WTC11 (cell line): Measurements from ENCODE around the gene EHD4. TPM values are rescaled to one million over a fixed set of nuclear protein-coding genes. Genes with fewer than 3 reads are reported as not detected.

Experiments used
- ATAC-seq: fragments of 200-7000 bp; cut with Tn5 transposase; 2 replicates; pipeline ENCODE4 v1.10.0; 2021; ENCODE audit warnings: mild to moderate bottlenecking, moderate library complexity
- CTCF ChIA-PET: fragments of 300-600 bp; sonication (Branson Sonifier 250); formaldehyde crosslinking; loops from one replicate; lab custom pipeline; 2021; ENCODE audit warnings: antibody characterized with exemption; lab: Charles Lee
- POLR2A ChIA-PET: fragments of 350-600 bp; sonication (Branson Sonifier 250); formaldehyde crosslinking; loops from one replicate; lab custom pipeline; 2021; ENCODE audit warnings: antibody characterized with exemption; lab: Charles Lee
- DNase-seq: peaks from one replicate; pipeline ENCODE4 v3.0.0; 2021; ENCODE audit warnings: low spot score
- H3K27ac Mint-ChIP-seq: 2 replicates; pipeline ENCODE4 v1.8.0; 2021; ENCODE audit warnings: mixed read lengths
- H3K27me3 Mint-ChIP-seq: 2 replicates; pipeline ENCODE4 v1.8.0; 2021; ENCODE audit warnings: low read depth, mild to moderate bottlenecking, moderate library complexity, mixed read lengths
- H3K36me3 Mint-ChIP-seq: 2 replicates; pipeline ENCODE4 v1.8.0; 2021; ENCODE audit warnings: mixed read lengths
- H3K4me1 Mint-ChIP-seq: 2 replicates; pipeline ENCODE4 v1.8.0; 2022; ENCODE audit warnings: mixed read lengths
- H3K4me3 Mint-ChIP-seq: 2 replicates; pipeline ENCODE4 v1.8.0; 2021; ENCODE audit warnings: mild to moderate bottlenecking, moderate library complexity, mixed read lengths
- H3K9me3 Mint-ChIP-seq: 2 replicates; pipeline ENCODE4 v1.8.0; 2021; ENCODE audit warnings: mixed read lengths
- CDX4 ChIP-seq: fragments of 250-450 bp; sonication (Bioruptor Pico); IDR thresholded peaks from 2 replicates; pipeline ENCODE4 v1.9.0; 2021; ENCODE audit warnings: moderate library complexity, mild to moderate bottlenecking, inconsistent platforms, borderline replicate concordance
- JUN ChIP-seq: sonication (generic); formaldehyde crosslinking; IDR thresholded peaks from 2 replicates; pipeline ENCODE4 v1.8.0; 2023; ENCODE audit warnings: mild to moderate bottlenecking, missing genetic modification reagents
- MXD4 ChIP-seq: fragments of 250-450 bp; sonication (Bioruptor Pico); IDR thresholded peaks from 2 replicates; pipeline ENCODE4 v1.8.0; 2021; ENCODE audit warnings: mild to moderate bottlenecking, moderate library complexity, borderline replicate concordance
- SMAD3 ChIP-seq: sonication (generic); formaldehyde crosslinking; IDR thresholded peaks from 2 replicates; pipeline ENCODE4 v1.8.0; 2022; ENCODE audit warnings: missing genetic modification reagents, mild to moderate bottlenecking, borderline replicate concordance
- SP1 ChIP-seq: sonication (generic); formaldehyde crosslinking; conservative IDR thresholded peaks from 2 replicates; pipeline ENCODE4 v1.8.1; 2022; ENCODE audit warnings: missing genetic modification reagents
- TCF7 ChIP-seq: sonication (generic); formaldehyde crosslinking; IDR thresholded peaks from 2 replicates; pipeline ENCODE4 v1.8.0; 2022; ENCODE audit warnings: mild to moderate bottlenecking, low read depth, missing genetic modification reagents, moderate library complexity
- ZMAT4 ChIP-seq: fragments of 250-450 bp; sonication (Bioruptor Pico); IDR thresholded peaks from 2 replicates; pipeline ENCODE4 v1.9.0; 2021; ENCODE audit warnings: mild to moderate bottlenecking
- ZNF512 ChIP-seq: sonication (generic); formaldehyde crosslinking; IDR thresholded peaks from 2 replicates; pipeline ENCODE4 v1.8.1; 2022; ENCODE audit warnings: missing genetic modification reagents, borderline replicate concordance
- total RNA-seq: library from RNA; stranded (reverse); gene quantifications from 3 replicates; pipeline ENCODE4 v1.2.3, GENCODE V29; 2021
- TF ChIP-seq, protein P1 (sequence below): sonication (generic); formaldehyde crosslinking; IDR thresholded peaks from 2 replicates; pipeline ENCODE4 v1.8.1; 2023; ENCODE audit warnings: mild to moderate bottlenecking, missing genetic modification reagents
- TF ChIP-seq, protein P2 (sequence below): sonication (generic); formaldehyde crosslinking; IDR thresholded peaks from 2 replicates; pipeline ENCODE4 v1.8.0; 2022; ENCODE audit warnings: mild to moderate bottlenecking, missing genetic modification reagents
- TF ChIP-seq, protein P3 (sequence below): fragments of 250-450 bp; sonication (Bioruptor Pico); IDR thresholded peaks from 2 replicates; pipeline ENCODE4 v1.9.0; 2021; ENCODE audit warnings: mild to moderate bottlenecking, borderline replicate concordance
- TF ChIP-seq, protein P4 (sequence below): sonication (generic); formaldehyde crosslinking; IDR thresholded peaks from 2 replicates; pipeline ENCODE4 v1.8.0; 2023; ENCODE audit warnings: missing genetic modification reagents, mild to moderate bottlenecking, borderline replicate concordance
- TF ChIP-seq, protein P5 (sequence below): fragments of 250-450 bp; sonication (Bioruptor Pico); IDR thresholded peaks from 2 replicates; pipeline ENCODE4 v1.8.0; 2021; ENCODE audit warnings: mild to moderate bottlenecking
- TF ChIP-seq, protein P6 (sequence below): fragments of 250-450 bp; sonication (Bioruptor Pico); IDR thresholded peaks from 2 replicates; pipeline ENCODE4 v1.9.0; 2021; ENCODE audit warnings: mild to moderate bottlenecking

Gene EHD4
- total RNA-seq, 1 experiment from 2014 or later = 23.9 TPM

DNA sequence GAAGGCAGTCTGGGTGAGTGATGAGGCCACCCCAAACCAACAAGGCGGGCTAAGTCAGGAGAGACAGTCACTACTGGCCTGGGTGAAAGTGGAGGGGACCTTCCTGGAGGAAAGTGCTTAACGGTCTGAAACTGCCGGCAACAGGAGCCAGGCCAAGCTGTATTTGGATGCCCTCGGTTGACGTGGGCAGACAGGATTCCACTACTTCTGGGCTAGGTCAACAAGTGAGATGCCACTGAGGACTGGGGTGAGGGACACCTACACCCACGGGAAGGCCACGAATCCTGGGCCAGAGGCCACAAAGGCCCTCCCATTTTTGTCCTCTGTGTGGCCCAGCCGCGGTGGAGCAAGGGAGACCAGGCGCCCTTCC lies 90.8 kb downstream of the EHD4 start:
- Mint-ChIP-seq H3K4me3 (peak overlapping the region; percentile 51), H3K9me3 (no peaks in the 10 kb centered on the region)
- DNase-seq = no peak
- TF ChIP-seq, protein P1, sequence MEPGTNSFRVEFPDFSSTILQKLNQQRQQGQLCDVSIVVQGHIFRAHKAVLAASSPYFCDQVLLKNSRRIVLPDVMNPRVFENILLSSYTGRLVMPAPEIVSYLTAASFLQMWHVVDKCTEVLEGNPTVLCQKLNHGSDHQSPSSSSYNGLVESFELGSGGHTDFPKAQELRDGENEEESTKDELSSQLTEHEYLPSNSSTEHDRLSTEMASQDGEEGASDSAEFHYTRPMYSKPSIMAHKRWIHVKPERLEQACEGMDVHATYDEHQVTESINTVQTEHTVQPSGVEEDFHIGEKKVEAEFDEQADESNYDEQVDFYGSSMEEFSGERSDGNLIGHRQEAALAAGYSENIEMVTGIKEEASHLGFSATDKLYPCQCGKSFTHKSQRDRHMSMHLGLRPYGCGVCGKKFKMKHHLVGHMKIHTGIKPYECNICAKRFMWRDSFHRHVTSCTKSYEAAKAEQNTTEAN = no peak
- TF ChIP-seq ZMAT4 (CRISPR knock-in tag) = no peak
- TF ChIP-seq JUN (CRISPR knock-in tag) = no peak
- no peak for TF ChIP-seq CDX4
- TF ChIP-seq SP1 (CRISPR knock-in tag) = no peak
- TF ChIP-seq MXD4 (CRISPR knock-in tag) = no peak
- TF ChIP-seq, all 79 proteins: peak for 0
- Mint-ChIP-seq H3K36me3 (no peaks in the 10 kb centered on the region), H3K4me1 (peaks cover 8% of the 10 kb centered on the region), H3K27me3 (peaks cover 33% of the 10 kb centered on the region), H3K27ac (no peak overlapping the region)
- ChIA-PET POLR2A (no interaction called here), CTCF (interaction anchor here (1.0 to 2.1 kb wide), 6 partner anchors 11 to 107 kb away, joined by 3 to 9 read pairs (median 7); partner anchors contain the start of gene MAPKBP1)
- no peak; the same call in 1 of the 2 replicates for ATAC-seq

- Mint-ChIP-seq H3K27ac (no peak overlapping the region), H3K4me1 (peaks cover 8% of the 10 kb centered on the region), H3K9me3 (no peaks in the 10 kb centered on the region), H3K4me3 (peak overlapping the region; percentile 51), H3K36me3 (no peaks in the 10 kb centered on the region), H3K27me3 (peaks cover 33% of the 10 kb centered on the region)
- ChIA-PET CTCF (interaction anchor here (1.0 to 2.1 kb wide), 5 partner anchors 10 to 107 kb away, joined by 3 to 9 read pairs (median 8); partner anchors contain the start of gene MAPKBP1), POLR2A (interaction anchor here (0.6 to 1.1 kb wide), 2 partner anchors 28 to 48 kb away, joined by 3 read pairs; no protein-coding TSS in a partner anchor)
- ATAC-seq (no peak), DNase-seq (no peak)
- TF ChIP-seq, protein P2, sequence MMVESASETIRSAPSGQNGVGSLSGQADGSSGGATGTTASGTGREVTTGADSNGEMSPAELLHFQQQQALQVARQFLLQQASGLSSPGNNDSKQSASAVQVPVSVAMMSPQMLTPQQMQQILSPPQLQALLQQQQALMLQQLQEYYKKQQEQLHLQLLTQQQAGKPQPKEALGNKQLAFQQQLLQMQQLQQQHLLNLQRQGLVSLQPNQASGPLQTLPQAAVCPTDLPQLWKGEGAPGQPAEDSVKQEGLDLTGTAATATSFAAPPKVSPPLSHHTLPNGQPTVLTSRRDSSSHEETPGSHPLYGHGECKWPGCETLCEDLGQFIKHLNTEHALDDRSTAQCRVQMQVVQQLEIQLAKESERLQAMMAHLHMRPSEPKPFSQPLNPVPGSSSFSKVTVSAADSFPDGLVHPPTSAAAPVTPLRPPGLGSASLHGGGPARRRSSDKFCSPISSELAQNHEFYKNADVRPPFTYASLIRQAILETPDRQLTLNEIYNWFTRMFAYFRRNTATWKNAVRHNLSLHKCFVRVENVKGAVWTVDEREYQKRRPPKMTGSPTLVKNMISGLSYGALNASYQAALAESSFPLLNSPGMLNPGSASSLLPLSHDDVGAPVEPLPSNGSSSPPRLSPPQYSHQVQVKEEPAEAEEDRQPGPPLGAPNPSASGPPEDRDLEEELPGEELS (CRISPR knock-in tag) = no peak
- TF ChIP-seq ZNF512 (CRISPR knock-in tag) (no peak), SMAD3 (CRISPR knock-in tag) (no peak), TCF7 (CRISPR knock-in tag) (no peak)
- TF ChIP-seq, protein P3, sequence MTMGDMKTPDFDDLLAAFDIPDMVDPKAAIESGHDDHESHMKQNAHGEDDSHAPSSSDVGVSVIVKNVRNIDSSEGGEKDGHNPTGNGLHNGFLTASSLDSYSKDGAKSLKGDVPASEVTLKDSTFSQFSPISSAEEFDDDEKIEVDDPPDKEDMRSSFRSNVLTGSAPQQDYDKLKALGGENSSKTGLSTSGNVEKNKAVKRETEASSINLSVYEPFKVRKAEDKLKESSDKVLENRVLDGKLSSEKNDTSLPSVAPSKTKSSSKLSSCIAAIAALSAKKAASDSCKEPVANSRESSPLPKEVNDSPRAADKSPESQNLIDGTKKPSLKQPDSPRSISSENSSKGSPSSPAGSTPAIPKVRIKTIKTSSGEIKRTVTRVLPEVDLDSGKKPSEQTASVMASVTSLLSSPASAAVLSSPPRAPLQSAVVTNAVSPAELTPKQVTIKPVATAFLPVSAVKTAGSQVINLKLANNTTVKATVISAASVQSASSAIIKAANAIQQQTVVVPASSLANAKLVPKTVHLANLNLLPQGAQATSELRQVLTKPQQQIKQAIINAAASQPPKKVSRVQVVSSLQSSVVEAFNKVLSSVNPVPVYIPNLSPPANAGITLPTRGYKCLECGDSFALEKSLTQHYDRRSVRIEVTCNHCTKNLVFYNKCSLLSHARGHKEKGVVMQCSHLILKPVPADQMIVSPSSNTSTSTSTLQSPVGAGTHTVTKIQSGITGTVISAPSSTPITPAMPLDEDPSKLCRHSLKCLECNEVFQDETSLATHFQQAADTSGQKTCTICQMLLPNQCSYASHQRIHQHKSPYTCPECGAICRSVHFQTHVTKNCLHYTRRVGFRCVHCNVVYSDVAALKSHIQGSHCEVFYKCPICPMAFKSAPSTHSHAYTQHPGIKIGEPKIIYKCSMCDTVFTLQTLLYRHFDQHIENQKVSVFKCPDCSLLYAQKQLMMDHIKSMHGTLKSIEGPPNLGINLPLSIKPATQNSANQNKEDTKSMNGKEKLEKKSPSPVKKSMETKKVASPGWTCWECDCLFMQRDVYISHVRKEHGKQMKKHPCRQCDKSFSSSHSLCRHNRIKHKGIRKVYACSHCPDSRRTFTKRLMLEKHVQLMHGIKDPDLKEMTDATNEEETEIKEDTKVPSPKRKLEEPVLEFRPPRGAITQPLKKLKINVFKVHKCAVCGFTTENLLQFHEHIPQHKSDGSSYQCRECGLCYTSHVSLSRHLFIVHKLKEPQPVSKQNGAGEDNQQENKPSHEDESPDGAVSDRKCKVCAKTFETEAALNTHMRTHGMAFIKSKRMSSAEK (CRISPR knock-in tag) = no peak
- TF ChIP-seq, protein P4, sequence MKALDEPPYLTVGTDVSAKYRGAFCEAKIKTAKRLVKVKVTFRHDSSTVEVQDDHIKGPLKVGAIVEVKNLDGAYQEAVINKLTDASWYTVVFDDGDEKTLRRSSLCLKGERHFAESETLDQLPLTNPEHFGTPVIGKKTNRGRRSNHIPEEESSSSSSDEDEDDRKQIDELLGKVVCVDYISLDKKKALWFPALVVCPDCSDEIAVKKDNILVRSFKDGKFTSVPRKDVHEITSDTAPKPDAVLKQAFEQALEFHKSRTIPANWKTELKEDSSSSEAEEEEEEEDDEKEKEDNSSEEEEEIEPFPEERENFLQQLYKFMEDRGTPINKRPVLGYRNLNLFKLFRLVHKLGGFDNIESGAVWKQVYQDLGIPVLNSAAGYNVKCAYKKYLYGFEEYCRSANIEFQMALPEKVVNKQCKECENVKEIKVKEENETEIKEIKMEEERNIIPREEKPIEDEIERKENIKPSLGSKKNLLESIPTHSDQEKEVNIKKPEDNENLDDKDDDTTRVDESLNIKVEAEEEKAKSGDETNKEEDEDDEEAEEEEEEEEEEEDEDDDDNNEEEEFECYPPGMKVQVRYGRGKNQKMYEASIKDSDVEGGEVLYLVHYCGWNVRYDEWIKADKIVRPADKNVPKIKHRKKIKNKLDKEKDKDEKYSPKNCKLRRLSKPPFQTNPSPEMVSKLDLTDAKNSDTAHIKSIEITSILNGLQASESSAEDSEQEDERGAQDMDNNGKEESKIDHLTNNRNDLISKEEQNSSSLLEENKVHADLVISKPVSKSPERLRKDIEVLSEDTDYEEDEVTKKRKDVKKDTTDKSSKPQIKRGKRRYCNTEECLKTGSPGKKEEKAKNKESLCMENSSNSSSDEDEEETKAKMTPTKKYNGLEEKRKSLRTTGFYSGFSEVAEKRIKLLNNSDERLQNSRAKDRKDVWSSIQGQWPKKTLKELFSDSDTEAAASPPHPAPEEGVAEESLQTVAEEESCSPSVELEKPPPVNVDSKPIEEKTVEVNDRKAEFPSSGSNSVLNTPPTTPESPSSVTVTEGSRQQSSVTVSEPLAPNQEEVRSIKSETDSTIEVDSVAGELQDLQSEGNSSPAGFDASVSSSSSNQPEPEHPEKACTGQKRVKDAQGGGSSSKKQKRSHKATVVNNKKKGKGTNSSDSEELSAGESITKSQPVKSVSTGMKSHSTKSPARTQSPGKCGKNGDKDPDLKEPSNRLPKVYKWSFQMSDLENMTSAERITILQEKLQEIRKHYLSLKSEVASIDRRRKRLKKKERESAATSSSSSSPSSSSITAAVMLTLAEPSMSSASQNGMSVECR (CRISPR knock-in tag) = no peak
- TF ChIP-seq, protein P5, sequence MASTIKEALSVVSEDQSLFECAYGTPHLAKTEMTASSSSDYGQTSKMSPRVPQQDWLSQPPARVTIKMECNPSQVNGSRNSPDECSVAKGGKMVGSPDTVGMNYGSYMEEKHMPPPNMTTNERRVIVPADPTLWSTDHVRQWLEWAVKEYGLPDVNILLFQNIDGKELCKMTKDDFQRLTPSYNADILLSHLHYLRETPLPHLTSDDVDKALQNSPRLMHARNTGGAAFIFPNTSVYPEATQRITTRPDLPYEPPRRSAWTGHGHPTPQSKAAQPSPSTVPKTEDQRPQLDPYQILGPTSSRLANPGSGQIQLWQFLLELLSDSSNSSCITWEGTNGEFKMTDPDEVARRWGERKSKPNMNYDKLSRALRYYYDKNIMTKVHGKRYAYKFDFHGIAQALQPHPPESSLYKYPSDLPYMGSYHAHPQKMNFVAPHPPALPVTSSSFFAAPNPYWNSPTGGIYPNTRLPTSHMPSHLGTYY (CRISPR knock-in tag) = no peak
- TF ChIP-seq, protein P6, sequence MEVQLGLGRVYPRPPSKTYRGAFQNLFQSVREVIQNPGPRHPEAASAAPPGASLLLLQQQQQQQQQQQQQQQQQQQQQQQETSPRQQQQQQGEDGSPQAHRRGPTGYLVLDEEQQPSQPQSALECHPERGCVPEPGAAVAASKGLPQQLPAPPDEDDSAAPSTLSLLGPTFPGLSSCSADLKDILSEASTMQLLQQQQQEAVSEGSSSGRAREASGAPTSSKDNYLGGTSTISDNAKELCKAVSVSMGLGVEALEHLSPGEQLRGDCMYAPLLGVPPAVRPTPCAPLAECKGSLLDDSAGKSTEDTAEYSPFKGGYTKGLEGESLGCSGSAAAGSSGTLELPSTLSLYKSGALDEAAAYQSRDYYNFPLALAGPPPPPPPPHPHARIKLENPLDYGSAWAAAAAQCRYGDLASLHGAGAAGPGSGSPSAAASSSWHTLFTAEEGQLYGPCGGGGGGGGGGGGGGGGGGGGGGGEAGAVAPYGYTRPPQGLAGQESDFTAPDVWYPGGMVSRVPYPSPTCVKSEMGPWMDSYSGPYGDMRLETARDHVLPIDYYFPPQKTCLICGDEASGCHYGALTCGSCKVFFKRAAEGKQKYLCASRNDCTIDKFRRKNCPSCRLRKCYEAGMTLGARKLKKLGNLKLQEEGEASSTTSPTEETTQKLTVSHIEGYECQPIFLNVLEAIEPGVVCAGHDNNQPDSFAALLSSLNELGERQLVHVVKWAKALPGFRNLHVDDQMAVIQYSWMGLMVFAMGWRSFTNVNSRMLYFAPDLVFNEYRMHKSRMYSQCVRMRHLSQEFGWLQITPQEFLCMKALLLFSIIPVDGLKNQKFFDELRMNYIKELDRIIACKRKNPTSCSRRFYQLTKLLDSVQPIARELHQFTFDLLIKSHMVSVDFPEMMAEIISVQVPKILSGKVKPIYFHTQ (CRISPR knock-in tag) = no peak
Observed at GRCh38 chr15:41881086-41881485, 91.3 kb downstream of the EHD4 start.
